Endothelial cell (in vitro differentiated cells): ENCODE measurements around the gene DNAJC16. TPM values are rescaled to one million over a fixed set of nuclear protein-coding genes. Genes with fewer than 3 reads are reported as not detected.
A peak's percentile ranks its signal among the peaks of the same experiment; 100 is the strongest.

Source experiments
- DNase-seq: peaks from one replicate; pipeline ENCODE4 v3.0.0; 2021; ENCODE audit warnings: low spot score
- H3K27ac Mint-ChIP-seq: one replicate; pipeline ENCODE4 v1.8.0; 2021; ENCODE audit warnings: mixed read lengths, inconsistent platforms; ENCODE audit not compliant: unreplicated experiment
- H3K27me3 Mint-ChIP-seq: one replicate; pipeline ENCODE4 v1.8.0; 2021; ENCODE audit warnings: mild to moderate bottlenecking, moderate library complexity, mixed read lengths, inconsistent platforms; ENCODE audit not compliant: unreplicated experiment
- H3K36me3 Mint-ChIP-seq: one replicate; pipeline ENCODE4 v1.8.0; 2021; ENCODE audit warnings: mild to moderate bottlenecking, low read depth, mixed read lengths, inconsistent platforms; ENCODE audit not compliant: unreplicated experiment
- H3K4me1 Mint-ChIP-seq: one replicate; pipeline ENCODE4 v1.8.0; 2021; ENCODE audit warnings: mild to moderate bottlenecking, mixed read lengths, inconsistent platforms; ENCODE audit not compliant: unreplicated experiment
- H3K4me3 Mint-ChIP-seq: one replicate; pipeline ENCODE4 v1.8.0; 2021; ENCODE audit warnings: mild to moderate bottlenecking, mixed read lengths, inconsistent platforms; ENCODE audit not compliant: unreplicated experiment
- H3K9me3 Mint-ChIP-seq: one replicate; pipeline ENCODE4 v1.8.0; 2021; ENCODE audit warnings: mixed read lengths, inconsistent platforms; ENCODE audit not compliant: unreplicated experiment
- CTCF ChIP-seq: fragments of 200-600 bp; sonication (generic); IDR thresholded peaks from one replicate; pipeline ENCODE4 v1.5.0; 2021; ENCODE audit warnings: antibody characterized with exemption; ENCODE audit not compliant: unreplicated experiment
- total RNA-seq: library from RNA; stranded (reverse); fragmentation: NEBNext Ultra II Directional; extraction: Animal tissue kit (Norgen Biotek cat#: 25700); gene quantifications from one replicate; pipeline ENCODE4 v1.2.1, GENCODE V29; 2021; ENCODE audit not compliant: unreplicated experiment

Gene DNAJC16
- total RNA-seq, 1 donor from 2014 or later, result 19.9 TPM

GRCh38 chr1:15578921-15579682 lies 52.5 kb downstream of the DNAJC16 start:
- H3K27ac Mint-ChIP-seq, result no peak overlapping the region
- H3K4me1 Mint-ChIP-seq, result peaks cover 4% of the 10 kb centered on the region
- H3K9me3 Mint-ChIP-seq, result no peaks in the 10 kb centered on the region
- no peak for TF ChIP-seq CTCF
- H3K36me3 Mint-ChIP-seq, result no peaks in the 10 kb centered on the region
- DNase-seq, result no peak
- H3K27me3 Mint-ChIP-seq, result peaks cover 5% of the 10 kb centered on the region
- no peak overlapping the region for H3K4me3 Mint-ChIP-seq

DNA sequence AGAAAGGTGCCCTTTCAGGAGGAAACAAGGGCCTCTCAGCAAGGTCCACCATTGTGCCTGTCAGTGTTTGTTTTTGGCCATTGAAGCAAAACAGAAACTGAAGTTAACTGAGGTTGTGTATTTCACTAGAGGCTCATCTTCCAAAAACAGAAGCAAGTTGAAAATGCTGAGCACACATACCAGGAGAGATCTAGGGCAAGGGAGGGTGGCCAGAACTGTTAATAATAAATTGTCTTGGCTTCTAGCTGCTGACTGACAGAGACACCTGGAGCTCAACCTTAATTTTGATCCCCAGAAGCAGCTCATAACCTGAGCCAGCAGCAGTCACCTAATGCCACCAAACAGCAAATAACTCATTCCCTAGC lies 53.0 kb downstream of the DNAJC16 start:
- H3K9me3 Mint-ChIP-seq, result no peaks in the 10 kb centered on the region
- H3K4me1 Mint-ChIP-seq, result peaks cover 4% of the 10 kb centered on the region
- no peak for DNase-seq
- H3K4me3 Mint-ChIP-seq, result no peak overlapping the region
- TF ChIP-seq CTCF, result no peak
- peaks cover 5% of the 10 kb centered on the region for H3K27me3 Mint-ChIP-seq
- no peaks in the 10 kb centered on the region for H3K36me3 Mint-ChIP-seq
- no peak overlapping the region for H3K27ac Mint-ChIP-seq

GRCh38 chr1:15583016-15583706 lies 56.5 kb downstream of the DNAJC16 start:
- DNase-seq, result no peak
- no peaks in the 10 kb centered on the region for H3K9me3 Mint-ChIP-seq
- no peak for TF ChIP-seq CTCF
- H3K27ac Mint-ChIP-seq, result no peak overlapping the region
- peaks cover 4% of the 10 kb centered on the region for H3K4me1 Mint-ChIP-seq
- no peak overlapping the region for H3K4me3 Mint-ChIP-seq
- H3K27me3 Mint-ChIP-seq, result peaks cover 5% of the 10 kb centered on the region
- H3K36me3 Mint-ChIP-seq, result no peaks in the 10 kb centered on the region

GRCh38 chr1:15584489-15585363 lies 58.1 kb downstream of the DNAJC16 start, which contains the start of gene AGMAT:
Gene AGMAT, minus strand, starts transcription at chr1:15585051. Its CDS starts 84 bp downstream, at chr1:15584967.
- Mint-ChIP-seq H3K9me3 (no peaks in the 10 kb centered on the region), H3K4me1 (no peaks in the 10 kb centered on the region), H3K36me3 (no peaks in the 10 kb centered on the region), H3K27me3 (peaks cover 4% of the 10 kb centered on the region), H3K27ac (no peak within 1 kb of the TSS), H3K4me3 (peak within 1 kb of the TSS; percentile 52)
- peak; percentile 36 for TF ChIP-seq CTCF
- DNase-seq, result peak; percentile 47
